Lower lobe of right lung (tissue), 2 donors: ENCODE data around the gene ATRIP. TPM values are rescaled to one million over a fixed set of nuclear protein-coding genes. Genes with fewer than 3 reads are reported as not detected.

Source experiments
- ATAC-seq, 2 donors: fragments of 200-7000 bp; cut with Tn5 transposase; one replicate each; pipeline ENCODE4 v1.9.1; 2020 to 2022; ENCODE audit warnings: mild to moderate bottlenecking in 2 of 2, moderate library complexity in 2 of 2
- DNase-seq: peaks from one replicate; pipeline ENCODE4 v3.0.0-alpha.2; 2020
- H3K27ac ChIP-seq: fragments of 200-600 bp; one replicate; pipeline ENCODE4 v1.8.0; 2022
- H3K27me3 ChIP-seq: fragments of 200-600 bp; one replicate; pipeline ENCODE4 v1.8.0; 2022; ENCODE audit warnings: low read depth
- H3K36me3 ChIP-seq: fragments of 200-600 bp; one replicate; pipeline ENCODE4 v1.8.0; 2022; ENCODE audit warnings: mild to moderate bottlenecking
- H3K4me1 ChIP-seq: fragments of 200-600 bp; one replicate; pipeline ENCODE4 v1.8.0; 2022
- H3K4me3 ChIP-seq: fragments of 200-600 bp; one replicate; pipeline ENCODE4 v1.8.0; 2022; ENCODE audit warnings: mild to moderate bottlenecking
- H3K9me3 ChIP-seq: fragments of 200-600 bp; one replicate; pipeline ENCODE4 v1.8.0; 2022
- CTCF ChIP-seq: fragments of 200-600 bp; IDR thresholded peaks from one replicate; pipeline ENCODE4 v1.8.0; 2022; ENCODE audit warnings: antibody characterized with exemption, mild to moderate bottlenecking
- intact Hi-C: fragments of 100-400 bp; cut with DNase I; formaldehyde crosslinking; loops from one replicate; pipeline ENCODE4 v1.11.0; 2022
- total RNA-seq: library from RNA; stranded (reverse); fragmentation: NEBNext Ultra II Directional; extraction: Animal tissue kit (Norgen Biotek cat#: 25700); gene quantifications from one replicate; pipeline ENCODE4 v1.2.1, GENCODE V29; 2021
- donor health status: DM: no; HTN: yes; CAD: no; lungs with severe emphysema.

ATRIP gene
- total RNA-seq, 1 donor from 2014 or later = 5.9 TPM

- H3K9me3 ChIP-seq = no peaks in the 10 kb centered on the region
- H3K4me3 ChIP-seq = no peak overlapping the region
- no peak for TF ChIP-seq CTCF
- peaks cover 87% of the 10 kb centered on the region for H3K36me3 ChIP-seq
- no peak for ATAC-seq
- H3K27ac ChIP-seq = no peak overlapping the region
- DNase-seq = no peak
- intact Hi-C loops = no loop called here
- H3K27me3 ChIP-seq = no peaks in the 10 kb centered on the region
- H3K4me1 ChIP-seq = no peaks in the 10 kb centered on the region
These were observed 30.4 kb upstream of the ATRIP start for GRCh38 chr3:48416091-48416505.

GRCh38 chr3:48416546-48416945, 30.0 kb upstream of the ATRIP start:
- DNase-seq = no peak
- Histone ChIP-seq H3K4me3 (no peak overlapping the region), H3K36me3 (peaks cover 87% of the 10 kb centered on the region), H3K4me1 (no peaks in the 10 kb centered on the region), H3K9me3 (no peaks in the 10 kb centered on the region), H3K27me3 (no peaks in the 10 kb centered on the region), H3K27ac (no peak overlapping the region)
- intact Hi-C loops = no loop called here
- TF ChIP-seq CTCF = no peak
- no peak for ATAC-seq

GRCh38 chr3:48417529-48418108, 28.9 kb upstream of the ATRIP start:
- H3K27ac ChIP-seq = no peak overlapping the region
- H3K36me3 ChIP-seq = peaks cover 87% of the 10 kb centered on the region
- no peak for TF ChIP-seq CTCF
- no peak overlapping the region for H3K4me3 ChIP-seq
- no peaks in the 10 kb centered on the region for H3K9me3 ChIP-seq
- DNase-seq (no peak), ATAC-seq (no peak)
- no peaks in the 10 kb centered on the region for H3K27me3 ChIP-seq
- intact Hi-C loops = no loop called here
- no peaks in the 10 kb centered on the region for H3K4me1 ChIP-seq

- H3K36me3 ChIP-seq = peaks cover 85% of the 10 kb centered on the region
- no peak for DNase-seq
These were observed 28.4 kb upstream of the ATRIP start for GRCh38 chr3:48418140-48418539.

GRCh38 chr3:48418651-48419050, 27.9 kb upstream of the ATRIP start:
- H3K4me1 ChIP-seq = no peaks in the 10 kb centered on the region
- H3K36me3 ChIP-seq = peaks cover 81% of the 10 kb centered on the region
- H3K4me3 ChIP-seq = no peak overlapping the region
- no peak for ATAC-seq
- no peaks in the 10 kb centered on the region for H3K9me3 ChIP-seq
- H3K27me3 ChIP-seq = no peaks in the 10 kb centered on the region
- no peak overlapping the region for H3K27ac ChIP-seq
- no peak for TF ChIP-seq CTCF
- no peak for DNase-seq
- intact Hi-C loops = no loop called here

More at GRCh38 chr3:48418140-48418539, 28.4 kb upstream of the ATRIP start:
- H3K4me3 ChIP-seq = no peak overlapping the region
- no peak for ATAC-seq
- TF ChIP-seq CTCF = no peak
- H3K27me3 ChIP-seq = no peaks in the 10 kb centered on the region
- no peaks in the 10 kb centered on the region for H3K4me1 ChIP-seq
- H3K9me3 ChIP-seq = no peaks in the 10 kb centered on the region
- no peak overlapping the region for H3K27ac ChIP-seq
- intact Hi-C loops = no loop called here
